Measurements from ENCODE around the gene GPATCH1.
A peak's percentile ranks its signal among the peaks of the same experiment; 100 is the strongest.
"Not testable (repeated sequence)": the region's sequence is repeated elsewhere in the genome, so short reads cannot be mapped to it uniquely, and the experiment has no call there.

GPATCH1 gene

GRCh38 chr19:33159893-33160292 lies 78.9 kb downstream of the GPATCH1 start:
- no peak for DNase-seq

- no peak for DNase-seq
These were observed 80.2 kb downstream of the GPATCH1 start for GRCh38 chr19:33161201-33161600.

DNA sequence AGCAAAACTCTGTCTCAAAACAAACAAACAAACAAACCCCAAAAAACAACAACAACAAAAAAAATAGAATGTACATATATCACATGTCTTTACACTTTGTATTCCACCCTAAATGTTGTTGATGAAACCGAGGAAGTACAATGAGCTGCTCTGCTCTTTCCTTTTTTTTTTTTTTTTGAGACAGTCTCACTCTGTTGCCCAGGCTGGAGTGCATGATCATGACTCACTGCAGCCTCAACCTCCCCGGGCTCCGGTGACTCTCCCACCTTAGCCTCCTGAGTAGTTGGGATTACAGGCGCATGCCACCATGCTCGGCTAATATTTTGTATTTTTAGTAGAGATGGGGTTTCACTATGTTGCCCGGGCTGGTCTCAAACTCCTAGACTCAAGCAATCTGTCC lies 82.5 kb downstream of the GPATCH1 start:
- DNase-seq: no peak

- DNase-seq: not testable (repeated sequence)
These were observed 85.1 kb downstream of the GPATCH1 start for GRCh38 chr19:33166037-33166436.

DNA sequence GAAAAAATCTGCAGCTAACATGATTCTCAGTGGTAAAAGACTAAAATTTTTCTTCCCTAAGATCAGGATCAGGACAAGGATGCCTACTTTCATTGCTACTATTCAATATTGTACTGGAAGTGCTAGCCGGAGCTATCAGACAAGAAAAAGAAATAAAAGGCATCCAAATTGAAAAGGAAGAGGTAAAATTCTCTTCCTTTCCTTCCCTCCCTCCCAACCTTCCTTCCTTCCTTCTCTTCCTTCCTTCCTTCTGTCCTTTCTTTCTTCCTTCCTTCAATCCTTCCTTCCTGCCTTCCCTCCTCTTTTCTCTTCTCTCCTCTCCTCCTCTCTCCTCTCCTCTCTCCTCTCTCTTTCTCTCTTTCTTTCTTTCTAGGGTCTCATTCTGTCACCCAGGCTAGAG lies 86.5 kb downstream of the GPATCH1 start:
- DNase-seq: no peak

DNA sequence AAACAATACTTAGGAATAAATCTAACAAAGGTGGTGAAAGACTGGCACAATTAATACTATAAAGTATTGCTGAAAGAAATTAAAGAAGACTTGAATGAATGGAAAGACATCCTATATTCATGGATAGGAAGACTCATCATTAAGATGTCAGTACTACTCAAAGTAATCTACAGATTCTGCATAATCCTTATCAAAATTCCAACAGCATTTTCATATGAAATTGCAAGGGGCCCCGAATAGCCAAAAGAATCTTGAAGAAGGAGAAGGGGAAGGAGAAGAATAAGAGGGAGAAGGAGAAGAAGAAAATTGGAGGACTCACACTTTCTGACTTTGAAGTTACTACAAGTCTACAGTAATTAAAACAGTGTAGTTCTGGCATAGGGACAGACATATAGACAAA lies 87.5 kb downstream of the GPATCH1 start:
- DNase-seq: no peak

- no peak for DNase-seq
These were observed 90.3 kb downstream of the GPATCH1 start for GRCh38 chr19:33171222-33171795.

DNA sequence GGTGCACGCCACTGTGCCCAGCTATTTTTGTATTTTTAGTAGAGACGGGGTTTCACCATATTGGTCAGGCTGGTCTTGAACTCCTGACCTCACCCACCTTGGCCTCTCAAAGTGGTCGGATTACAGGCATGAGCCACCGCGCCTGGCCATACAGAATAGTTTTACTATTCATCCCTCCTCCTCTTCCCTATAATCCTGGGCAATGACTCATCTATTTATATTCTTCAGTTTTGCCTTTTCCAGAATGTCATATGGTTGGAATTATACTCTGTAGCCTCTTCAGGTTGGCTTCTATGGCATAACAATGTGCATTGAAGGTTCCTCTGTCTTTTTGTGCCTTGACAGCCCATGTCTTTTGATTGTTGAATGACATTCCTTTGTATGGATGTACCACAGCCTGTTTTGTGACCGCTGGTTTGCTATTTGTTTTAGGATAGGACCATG lies 91.0 kb downstream of the GPATCH1 start:
- no peak for DNase-seq

- no peak for DNase-seq
These were observed 93.2 kb downstream of the GPATCH1 start for GRCh38 chr19:33174186-33174585.

DNA sequence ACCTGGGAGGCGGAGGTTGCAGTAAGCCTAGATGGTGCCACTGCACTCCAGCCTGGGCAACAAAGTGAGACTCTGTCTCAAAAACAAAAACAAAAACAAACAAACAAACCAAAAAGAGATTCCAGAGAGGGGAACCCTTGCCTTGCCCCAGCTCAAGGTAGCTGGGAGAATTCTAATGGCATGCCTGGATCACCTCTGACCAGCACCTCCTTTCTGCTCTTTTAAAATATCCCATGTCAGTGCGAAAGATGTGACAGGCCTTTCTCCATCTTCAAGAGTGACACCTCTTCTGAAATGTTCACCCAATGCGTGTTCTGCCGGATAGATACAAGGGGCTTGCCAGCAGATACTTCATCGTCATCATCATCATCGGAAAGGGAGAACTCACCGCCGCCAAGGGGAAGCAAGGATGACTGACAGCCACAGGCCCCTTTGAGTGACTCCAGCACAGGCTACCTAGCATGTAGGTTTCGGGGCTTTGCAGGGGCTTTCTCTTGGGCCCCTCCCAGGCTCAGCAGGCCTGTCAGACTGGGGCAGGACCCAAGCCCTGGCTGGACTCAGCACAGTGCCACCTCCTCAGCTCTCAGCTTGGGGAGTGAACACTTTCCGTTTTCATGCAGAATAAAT lies 94.3 kb downstream of the GPATCH1 start:
- no peak for DNase-seq

DNA sequence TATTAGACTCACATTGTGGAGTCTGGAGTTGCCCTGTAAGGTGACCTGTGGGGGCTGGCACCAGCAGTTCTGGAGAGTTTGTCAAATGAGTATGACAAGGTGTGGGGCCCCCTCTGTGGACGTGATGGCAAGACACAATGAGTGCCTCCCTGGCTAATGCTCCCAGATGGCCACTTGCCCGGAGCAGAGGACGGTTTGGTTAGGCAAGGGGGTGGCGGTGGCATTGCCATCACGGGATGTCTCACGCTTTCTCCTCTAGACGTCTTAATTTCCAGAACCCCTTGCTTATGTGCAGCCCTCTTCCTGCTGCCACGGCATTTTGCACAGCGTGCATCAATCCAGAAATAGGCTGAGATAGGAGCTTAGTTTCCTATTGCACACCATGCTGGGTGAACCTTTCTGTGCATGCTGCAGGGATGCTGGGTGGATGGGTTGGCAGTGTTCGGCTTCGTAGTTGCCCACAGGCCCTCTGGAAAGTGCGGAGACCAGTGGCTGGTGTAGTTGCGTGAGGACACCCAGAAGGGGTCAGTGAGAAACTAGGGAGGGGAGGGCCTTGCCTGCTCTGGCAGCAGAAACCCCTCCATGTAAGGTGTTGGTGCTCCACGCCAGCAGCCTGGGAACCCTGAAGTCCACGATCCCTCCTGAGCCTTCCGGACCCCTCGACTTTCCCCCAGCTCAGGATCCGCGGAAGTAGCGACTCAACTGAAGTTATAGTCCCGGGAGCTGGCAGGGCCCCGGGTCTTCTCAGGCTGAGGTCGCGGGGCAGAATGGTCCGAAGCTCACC lies 95.1 kb downstream of the GPATCH1 start:
- peak; percentile 27 for DNase-seq

DNA sequence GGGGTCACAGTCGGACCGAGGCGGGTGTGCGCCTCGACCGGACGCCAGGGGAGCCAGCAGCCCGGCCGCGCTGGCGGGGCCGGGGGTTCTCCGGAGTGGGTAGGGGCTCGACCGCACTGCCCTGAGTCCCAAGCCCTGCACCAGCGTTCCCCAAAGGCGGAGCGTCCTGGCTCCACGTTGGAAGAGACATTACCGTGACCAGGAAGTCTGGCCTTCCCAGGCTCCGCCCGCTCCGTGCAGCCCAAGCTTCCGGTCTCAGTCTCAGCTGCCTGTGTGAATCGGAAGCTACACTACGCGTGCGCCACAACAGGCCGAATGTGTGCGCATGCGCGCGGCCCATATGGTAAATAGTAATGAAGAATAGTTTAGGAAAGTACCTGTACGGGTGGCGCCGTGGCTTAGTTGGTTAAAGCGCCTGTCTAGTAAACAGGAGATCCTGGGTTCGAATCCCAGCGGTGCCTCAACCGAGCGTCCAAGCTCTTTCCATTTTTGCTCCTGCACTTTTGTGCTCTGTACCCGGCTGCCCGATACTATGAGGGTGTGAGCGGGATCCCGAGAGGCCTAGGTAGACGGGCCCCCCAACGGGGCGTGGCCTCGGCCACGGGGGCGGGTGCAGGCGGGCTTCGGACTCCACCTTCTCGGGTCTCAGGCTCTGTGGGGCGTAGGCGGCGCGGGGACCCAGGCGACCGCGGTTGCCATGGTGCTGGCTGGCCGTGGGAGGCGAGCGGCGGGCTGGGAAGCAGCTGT lies 95.9 kb downstream of the GPATCH1 start:
- DNase-seq: peak; percentile 99

DNA sequence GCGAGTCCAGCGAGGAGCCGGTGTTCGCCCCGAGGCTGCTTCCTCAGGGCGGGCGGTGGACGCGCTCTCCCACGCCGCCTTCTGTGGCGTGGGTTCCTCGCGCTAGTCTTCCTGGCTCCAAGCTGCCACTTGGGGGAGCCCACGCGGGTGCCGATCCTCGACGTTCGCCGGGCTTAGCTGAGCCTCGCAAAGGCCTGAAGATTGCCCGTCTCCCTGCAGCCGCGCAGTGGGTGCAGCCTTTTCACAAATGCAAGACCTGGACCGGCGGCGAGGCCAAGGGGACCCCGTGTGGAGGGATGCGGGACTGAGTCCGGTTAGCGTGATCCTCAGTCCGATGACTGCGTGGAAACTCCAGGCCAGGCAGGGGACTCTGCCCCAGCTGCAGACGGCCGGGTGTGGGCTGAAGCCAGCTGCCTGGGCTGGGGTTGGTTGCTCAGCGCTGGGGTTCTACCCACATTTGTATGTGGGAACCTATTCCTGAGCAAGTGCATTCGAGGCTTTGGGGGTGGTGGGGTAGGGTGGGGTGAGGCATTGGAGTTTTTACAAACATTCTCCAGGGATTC lies 96.5 kb downstream of the GPATCH1 start:
- no peak for DNase-seq
